ENCODE data around the gene CLIC4.
"Not testable (repeated sequence)": the region's sequence is repeated elsewhere in the genome, so short reads cannot be mapped to it uniquely, and the experiment has no call there.

Gene CLIC4

DNA sequence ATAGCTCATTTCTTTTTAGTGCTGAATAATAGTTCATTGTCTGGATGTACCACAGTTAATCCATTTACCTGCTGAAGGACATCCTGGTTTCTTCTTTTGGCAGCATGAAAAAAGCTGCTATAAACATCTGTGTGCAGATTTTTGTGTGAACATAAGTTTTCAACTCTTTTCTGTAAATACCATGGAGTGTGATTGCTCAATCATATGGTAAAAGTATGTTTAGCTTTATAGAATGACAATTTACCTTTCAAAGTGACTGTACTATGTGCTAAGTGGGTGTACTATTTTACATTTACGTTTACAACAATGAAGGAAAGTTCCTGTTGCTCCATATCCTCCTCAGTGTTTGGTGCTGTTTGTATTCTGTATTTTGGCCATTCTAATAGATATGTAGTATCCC lies 135.8 kb downstream of the CLIC4 start:
- no peak for DNase-seq

DNA sequence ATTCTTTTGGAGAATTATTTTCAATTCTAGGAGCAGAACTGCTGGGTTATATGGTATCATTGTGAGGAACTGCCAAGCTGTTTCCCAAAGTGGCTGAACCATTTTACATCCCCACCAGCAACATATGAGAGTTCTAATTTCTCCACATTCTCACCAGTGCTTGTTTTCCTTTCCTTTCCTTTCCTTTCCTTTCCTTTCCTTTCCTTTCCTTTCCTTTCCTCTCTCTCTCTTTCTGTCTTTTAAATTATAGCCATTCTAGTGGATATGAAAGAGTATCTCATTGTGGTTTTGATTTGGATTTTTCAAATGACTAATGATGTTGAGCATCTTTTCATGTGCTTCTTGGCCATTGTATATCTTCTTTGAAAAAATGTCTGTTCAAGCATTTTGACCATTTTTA lies 139.5 kb downstream of the CLIC4 start:
- no peak for DNase-seq

DNA sequence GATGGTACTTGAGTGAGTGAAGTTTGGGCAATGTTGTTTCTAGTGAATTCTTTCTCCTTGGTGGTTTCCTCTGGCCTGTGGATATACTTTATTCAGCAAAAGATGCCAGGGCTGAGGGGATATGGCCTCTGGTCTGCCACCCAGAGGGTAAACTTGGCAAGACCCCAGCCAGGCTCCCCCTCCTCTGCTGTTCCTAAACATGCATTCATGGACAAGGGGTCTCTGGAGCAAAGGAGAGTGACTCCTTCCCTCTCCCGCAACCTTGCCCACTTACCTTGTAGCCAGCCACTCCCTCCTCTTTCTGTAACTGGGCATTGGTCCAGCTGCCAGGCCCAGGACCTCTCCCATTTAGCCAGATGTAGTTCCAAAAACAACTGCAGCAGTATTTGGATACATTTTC lies 141.0 kb downstream of the CLIC4 start:
- DNase-seq: no peak

DNA sequence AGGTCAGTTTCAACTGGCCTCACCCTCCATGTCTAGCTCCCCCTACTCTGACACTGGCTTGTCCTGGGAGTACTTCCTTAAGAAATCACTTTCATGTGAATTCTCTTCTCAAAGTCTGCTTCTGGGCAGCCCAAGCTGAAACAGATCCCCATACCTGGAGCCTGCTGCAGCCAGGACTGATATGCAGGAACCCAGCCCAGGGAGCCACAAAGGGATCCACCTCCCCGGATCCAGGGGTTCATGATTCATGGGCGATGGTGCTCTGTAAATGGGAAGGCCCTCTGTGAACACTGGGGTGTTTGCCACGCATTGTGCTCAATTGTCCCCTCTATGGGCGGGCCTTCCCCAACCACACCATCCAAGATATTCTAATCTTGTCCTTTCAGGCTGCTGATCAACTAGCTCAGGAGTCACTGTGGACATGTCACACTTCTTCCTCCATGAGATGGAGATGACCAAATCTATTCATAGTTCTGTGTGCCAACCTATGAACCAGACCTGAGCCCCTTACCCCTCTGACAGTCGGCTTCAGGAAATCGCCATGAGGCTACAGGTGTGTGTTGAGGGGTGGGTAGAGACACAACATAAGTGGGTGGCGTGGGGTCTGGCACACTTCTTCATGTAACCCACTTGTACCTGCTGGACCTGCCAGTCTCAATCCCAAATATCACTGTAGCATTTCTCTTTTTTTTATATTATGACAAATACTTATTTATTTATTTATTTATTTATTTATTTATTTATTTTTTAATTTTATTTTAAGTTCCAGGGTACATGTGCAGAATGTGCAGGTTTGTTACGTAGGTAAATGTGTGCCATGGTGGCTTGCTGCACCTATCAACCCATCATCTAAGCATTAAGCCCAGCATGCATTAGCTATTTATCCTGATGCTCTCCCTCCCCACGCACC lies 143.1 kb downstream of the CLIC4 start:
- DNase-seq: no peak

DNA sequence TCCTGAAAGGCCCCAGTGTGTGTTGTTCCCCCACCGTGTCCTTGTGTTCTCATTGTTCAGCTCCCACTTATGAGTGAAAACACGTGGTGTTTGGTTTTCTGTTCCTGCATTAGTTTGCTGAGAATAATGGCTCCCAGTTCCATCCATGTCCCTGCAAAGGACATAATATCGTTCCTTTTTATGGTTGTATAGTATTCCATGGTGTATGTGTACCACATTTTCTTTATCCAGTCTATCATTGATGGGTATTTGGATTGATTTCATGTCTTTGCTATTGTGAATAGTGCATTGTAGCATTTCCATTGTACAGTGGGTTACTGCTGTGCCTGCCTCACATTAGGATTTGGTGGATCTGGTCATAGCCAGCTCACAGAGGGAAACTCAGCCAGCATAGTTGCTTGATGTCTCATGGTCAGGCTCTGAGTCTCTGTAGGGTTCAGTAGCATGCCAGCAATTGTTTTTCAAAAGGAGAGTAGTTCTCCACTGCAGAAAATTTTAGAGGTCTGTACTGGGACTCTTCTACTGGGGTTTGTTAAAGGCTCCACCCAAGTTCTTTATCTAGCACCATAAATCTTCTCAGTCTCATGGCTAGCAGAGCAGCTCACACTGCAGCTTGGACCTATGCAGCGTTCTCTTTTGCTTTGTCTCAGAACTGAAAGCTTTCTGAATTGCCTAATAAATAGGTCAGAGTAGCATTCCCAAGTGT lies 143.9 kb downstream of the CLIC4 start:
- DNase-seq: no peak

DNA sequence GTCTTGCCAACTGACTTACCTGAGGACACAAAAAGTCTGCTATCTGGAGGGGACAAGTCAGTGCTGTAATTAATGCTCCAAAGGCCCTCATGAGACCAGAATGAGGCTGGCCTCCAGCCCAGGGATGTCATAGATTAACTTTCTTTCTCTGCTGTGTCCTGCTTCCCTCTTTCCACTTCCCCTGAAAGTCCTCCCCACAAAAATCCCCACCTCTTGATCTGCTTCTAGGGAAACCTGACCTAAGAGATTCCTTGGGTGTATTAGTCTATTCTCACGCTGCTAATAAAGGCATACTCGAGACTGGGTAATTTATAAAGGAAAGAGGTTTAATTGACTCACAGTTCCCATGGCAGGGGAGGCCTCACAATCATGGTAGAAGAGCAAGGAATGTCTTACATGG lies 145.6 kb downstream of the CLIC4 start:
- no peak for DNase-seq

DNA sequence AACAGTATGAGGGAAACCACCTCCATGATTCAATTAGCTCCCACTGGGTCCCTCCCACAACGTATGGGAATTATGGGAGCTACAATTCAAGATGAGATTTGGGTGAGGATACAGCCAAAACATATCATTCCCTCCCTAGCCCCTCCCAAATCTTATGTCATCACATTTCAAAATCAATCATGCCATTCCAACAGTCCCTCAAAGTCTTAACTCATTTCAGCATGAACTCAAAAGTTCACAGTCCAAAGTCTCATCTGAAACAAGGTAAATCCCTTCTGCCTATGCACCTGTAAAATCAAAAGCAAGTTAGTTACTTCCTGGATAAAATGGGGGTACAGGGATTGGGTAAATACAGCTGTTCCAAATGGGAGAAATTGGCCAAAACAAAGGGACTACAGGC lies 146.1 kb downstream of the CLIC4 start:
- DNase-seq: not testable (repeated sequence)

DNA sequence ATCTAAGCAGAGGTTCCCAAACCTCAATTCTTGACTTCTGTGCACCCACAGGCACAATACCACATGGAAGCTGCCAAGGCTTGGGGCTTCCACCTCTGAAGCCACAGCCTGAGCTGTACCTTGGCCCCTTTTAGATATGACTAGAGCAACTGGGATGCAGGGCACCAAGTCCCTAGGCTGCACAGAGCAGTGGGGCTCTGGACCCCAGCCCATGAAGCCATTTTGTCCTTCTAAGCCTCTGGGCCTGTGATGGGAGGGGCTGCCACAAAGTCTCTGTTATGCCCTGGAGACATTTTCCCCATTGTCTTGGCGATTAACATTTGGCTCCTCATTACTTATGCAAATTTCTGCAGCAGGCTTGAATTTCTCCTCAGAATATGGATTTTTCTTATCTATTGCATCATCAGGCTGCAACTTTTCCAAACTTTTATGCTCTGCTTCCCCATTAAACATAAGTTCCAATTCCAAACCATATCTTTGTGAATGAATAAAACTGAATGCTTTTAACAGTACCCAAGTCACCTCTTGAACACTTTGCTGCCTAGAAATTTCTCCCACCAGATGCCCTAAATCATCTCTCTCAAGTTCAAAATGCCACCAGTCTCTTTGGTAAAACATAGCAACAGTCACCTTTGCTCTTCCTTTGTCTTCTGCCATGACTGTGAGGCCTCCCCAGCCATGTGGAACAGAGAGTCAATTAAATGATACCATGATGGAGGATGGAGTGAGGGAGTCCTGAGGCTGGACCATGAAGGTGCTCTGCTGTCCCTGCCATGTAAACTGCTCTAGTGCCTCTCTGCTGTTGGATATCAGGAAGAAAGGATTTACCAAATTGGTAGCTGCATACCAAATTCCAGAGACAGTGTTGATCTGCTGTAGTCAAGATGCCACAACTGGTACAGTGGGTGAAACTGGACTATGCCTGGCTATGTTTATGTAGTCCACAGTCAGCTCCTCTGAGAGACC lies 147.2 kb downstream of the CLIC4 start:
- DNase-seq: no peak

DNA sequence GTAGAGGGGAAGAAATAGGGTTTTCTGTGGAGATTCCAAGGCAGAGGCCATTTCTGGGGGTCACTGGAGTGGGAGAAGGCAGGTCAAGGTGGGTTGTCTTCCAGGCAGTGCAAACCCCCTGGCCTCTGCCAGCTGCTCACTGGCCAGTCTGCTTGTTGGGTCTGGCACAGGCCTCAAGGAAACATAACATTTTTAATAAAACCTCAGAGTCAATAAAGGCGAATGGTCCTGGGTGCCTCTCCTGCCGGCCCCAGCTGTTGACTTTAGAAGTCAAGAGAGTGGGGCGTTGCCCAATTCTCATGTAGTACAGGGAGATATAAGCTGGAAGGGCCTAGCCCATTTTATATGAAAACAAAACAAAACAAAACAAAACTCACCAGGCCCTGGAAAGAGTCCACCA lies 148.2 kb downstream of the CLIC4 start:
- no peak for DNase-seq

Data from NCI-H2107 (cell line).